ENCODE measurements around the gene HSD17B3.

Gene HSD17B3

DNA sequence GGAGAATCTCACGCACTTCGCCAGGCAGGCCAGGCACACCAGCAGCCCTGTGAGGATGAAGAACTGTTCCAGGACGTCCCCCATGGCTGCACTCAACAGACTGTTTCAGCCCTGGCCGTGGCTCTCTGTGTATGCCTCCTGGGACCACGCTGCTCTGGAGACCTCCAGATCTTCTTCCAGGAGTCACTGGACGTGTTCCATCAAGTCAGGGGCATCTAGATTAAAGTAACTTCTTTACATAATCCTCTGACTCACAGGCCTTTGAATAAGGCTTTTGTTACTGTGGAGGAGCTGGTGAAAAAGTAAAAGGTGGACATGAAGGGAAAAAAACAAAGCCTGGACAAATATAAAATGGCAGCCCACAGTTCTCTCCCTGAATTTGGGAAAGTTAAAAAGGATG lies at the start of gene HSD17B3:
Gene HSD17B3 (minus strand): TSS at position 156 of the 400 bp plus-strand sequence. CDS start 72 bp downstream, at position 84.
- DNase-seq (ENCODE audit: extremely low read depth, low read depth) = no peak
- TF ChIP-seq, protein P1, sequence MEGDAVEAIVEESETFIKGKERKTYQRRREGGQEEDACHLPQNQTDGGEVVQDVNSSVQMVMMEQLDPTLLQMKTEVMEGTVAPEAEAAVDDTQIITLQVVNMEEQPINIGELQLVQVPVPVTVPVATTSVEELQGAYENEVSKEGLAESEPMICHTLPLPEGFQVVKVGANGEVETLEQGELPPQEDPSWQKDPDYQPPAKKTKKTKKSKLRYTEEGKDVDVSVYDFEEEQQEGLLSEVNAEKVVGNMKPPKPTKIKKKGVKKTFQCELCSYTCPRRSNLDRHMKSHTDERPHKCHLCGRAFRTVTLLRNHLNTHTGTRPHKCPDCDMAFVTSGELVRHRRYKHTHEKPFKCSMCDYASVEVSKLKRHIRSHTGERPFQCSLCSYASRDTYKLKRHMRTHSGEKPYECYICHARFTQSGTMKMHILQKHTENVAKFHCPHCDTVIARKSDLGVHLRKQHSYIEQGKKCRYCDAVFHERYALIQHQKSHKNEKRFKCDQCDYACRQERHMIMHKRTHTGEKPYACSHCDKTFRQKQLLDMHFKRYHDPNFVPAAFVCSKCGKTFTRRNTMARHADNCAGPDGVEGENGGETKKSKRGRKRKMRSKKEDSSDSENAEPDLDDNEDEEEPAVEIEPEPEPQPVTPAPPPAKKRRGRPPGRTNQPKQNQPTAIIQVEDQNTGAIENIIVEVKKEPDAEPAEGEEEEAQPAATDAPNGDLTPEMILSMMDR (IDR thresholded peaks at IDR 0.05; ENCODE audit: low read depth, low read length) = no peak

DNA sequence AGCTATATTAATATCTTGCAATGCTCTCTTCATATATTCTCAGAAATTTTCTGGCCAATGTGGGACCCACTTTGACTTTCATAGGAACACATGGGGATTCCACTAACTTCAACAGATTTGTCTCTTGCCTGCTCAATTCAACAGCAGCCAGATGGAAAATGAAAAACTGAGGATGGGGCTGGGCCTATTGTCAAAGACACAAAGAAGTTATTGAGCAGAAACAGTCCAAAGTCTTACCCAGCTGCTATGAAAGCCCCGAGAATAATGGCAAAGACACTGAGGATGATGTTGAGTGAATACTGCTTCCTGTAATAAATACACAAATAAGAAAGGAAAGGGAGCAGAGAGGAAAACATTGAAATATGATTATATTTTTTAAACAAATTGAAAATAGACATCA lies 48.9 kb upstream of the HSD17B3 start:
- TF ChIP-seq, protein P1 (IDR thresholded peaks at IDR 0.05; ENCODE audit: low read depth, low read length) = no peak
- DNase-seq (ENCODE audit: extremely low read depth, low read depth) = no peak

DNA sequence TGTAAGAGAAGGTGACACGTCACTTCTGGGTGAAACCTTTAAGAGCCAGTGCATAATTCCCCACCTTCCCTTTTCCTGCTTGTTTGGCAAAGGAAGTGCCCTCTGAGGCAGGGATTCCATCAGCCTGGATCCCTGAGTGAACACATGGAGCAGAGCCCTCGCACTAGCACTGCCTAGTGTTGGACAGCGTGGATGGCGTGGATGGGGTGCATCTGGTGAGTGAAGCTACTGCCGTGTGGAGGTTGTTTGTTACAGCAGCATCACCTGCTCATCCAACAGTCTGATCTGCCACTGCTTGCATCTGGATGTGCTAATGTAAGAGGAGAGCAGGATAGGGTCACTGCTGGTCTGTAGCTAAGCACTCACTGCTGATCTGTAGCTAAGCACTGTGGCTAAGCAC lies 46.3 kb upstream of the HSD17B3 start:
- TF ChIP-seq, protein P1 (IDR thresholded peaks at IDR 0.05; ENCODE audit: low read depth, low read length) = no peak
- DNase-seq (ENCODE audit: extremely low read depth, low read depth) = no peak

DNA sequence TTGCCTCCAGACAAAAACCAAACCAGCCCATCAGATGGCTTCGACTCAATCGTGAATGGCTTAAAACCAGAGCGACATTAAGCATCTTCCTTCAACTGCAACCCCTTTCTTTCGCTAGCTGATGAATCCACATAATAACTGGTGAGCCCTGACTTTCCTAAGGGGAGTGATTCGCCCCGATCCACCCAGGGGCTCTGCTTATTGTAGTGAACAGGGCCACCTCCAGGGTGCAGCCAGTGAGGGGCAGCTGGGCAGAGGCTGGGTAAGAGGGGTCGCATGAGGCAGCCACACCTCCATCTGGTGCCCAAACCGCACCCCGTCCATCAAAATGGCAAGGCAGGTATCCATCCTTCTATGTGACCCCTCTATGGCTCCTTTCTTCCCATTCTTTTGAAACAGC lies 43.6 kb upstream of the HSD17B3 start:
- TF ChIP-seq, protein P1 (IDR thresholded peaks at IDR 0.05; ENCODE audit: low read depth, low read length) = no peak

DNA sequence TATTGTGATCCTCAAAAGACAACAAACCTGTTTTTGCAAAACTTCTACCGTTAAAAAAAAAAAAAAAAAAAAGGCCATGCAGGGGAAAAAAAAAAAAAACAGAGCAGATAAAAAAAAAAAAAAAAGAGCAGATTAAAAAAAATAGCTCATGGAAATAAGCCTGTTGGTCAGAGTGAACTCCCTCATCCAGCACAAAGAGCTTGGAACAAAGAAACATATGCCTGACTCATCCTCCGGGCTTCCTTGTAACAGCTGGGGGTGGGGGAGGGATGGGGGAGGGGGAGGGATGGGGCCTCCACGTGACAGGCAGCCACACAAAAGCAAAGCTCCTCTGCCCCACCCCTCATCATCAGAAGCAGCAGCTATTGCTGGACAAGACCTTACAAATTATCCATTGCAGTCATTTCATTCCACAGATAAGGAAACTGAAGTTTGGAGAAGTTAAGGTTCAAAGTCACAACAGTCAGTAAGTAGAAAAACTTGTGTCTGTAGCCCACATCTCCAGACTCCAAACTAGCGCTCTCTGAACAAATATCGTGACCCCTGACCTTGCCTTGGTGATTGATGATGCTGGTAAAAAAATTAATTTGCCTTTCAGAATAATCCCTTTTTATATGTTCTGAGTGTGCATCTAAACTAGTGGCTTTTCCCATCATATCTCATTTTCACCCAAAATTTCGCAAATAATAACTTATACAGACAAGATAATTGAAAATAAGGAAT lies 42.6 kb upstream of the HSD17B3 start:
- DNase-seq (ENCODE audit: extremely low read depth, low read depth) = peak; percentile 90
- TF ChIP-seq, protein P1 (IDR thresholded peaks at IDR 0.05; ENCODE audit: low read depth, low read length) = no peak

More for the DNA sequence above, 43.6 kb upstream of the HSD17B3 start:
- DNase-seq (ENCODE audit: extremely low read depth, low read depth) = no peak

DNA sequence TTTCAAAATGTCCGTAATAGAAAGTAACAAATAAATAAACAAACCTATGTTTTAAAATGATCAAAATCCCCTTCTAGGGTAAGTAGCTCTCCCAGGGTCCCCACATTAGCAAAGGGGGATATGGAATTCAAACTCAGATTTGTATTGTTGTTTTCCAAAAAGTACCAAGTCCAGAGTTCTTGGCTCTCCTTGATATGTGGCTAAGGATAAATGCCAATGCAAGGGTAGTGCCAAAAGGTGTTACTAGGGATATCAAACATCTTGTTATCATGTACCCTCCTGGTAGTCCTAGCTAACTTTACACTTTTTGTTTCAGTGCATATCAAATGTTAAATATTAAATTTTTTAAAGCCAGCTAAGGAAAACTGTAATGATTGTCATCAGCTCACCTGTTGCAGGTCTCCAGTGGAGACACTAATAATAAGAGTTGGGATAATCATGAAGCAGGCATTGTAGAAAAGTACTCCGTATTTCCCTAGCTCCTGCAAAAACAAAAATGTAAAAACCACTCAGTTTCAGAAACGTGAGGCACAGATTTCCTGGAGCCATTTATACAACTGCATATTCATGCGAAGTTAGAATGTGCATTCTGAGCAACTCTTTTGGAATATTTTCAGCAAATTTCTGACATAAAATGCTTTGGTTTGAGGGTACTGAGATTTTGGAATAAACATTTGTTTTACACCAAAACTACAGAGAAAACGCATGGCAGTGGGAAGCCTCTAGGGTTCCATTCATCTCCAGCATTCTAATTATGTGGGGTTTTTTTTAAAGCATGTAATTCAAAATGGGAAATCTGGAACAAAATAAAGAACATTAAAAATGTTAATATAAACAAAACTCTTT lies 41.8 kb upstream of the HSD17B3 start:
- TF ChIP-seq, protein P1 (IDR thresholded peaks at IDR 0.05; ENCODE audit: low read depth, low read length) = no peak

More for the DNA sequence above, 41.8 kb upstream of the HSD17B3 start:
- no peak for DNase-seq (ENCODE audit: extremely low read depth, low read depth)
